HUES6 (cell line): ENCODE data around the gene NCAPH2.

ENCODE experiments used
- H3K27ac ChIP-seq: 2 replicates; pipeline ENCODE4 v1.7.0; 2013; ENCODE audit warnings: low read depth, mild to moderate bottlenecking, low read length, inconsistent platforms
- H3K27me3 ChIP-seq: 2 replicates; pipeline ENCODE4 v1.6.1; 2013; ENCODE audit warnings: low read length; ENCODE audit not compliant: control insufficient read depth, insufficient read depth
- H3K36me3 ChIP-seq: 2 replicates; pipeline ENCODE4 v1.6.1; 2013; ENCODE audit warnings: low read length; ENCODE audit not compliant: control insufficient read depth, insufficient read depth
- H3K4me1 ChIP-seq: 2 replicates; pipeline ENCODE4 v1.6.1; 2013; ENCODE audit warnings: low read length; ENCODE audit not compliant: control insufficient read depth, insufficient read depth
- H3K4me3 ChIP-seq: 2 replicates; pipeline ENCODE4 v1.5.1; 2013; ENCODE audit warnings: low read depth, low read length
- H3K9ac ChIP-seq: one replicate; pipeline ENCODE4 v1.6.1; 2013; ENCODE audit warnings: mild to moderate bottlenecking, low read length
- H3K9me3 ChIP-seq: 2 replicates; pipeline ENCODE4 v1.6.1; 2013; ENCODE audit warnings: low read depth, low read length; ENCODE audit not compliant: control insufficient read depth, insufficient read depth

The NCAPH2 gene

DNA sequence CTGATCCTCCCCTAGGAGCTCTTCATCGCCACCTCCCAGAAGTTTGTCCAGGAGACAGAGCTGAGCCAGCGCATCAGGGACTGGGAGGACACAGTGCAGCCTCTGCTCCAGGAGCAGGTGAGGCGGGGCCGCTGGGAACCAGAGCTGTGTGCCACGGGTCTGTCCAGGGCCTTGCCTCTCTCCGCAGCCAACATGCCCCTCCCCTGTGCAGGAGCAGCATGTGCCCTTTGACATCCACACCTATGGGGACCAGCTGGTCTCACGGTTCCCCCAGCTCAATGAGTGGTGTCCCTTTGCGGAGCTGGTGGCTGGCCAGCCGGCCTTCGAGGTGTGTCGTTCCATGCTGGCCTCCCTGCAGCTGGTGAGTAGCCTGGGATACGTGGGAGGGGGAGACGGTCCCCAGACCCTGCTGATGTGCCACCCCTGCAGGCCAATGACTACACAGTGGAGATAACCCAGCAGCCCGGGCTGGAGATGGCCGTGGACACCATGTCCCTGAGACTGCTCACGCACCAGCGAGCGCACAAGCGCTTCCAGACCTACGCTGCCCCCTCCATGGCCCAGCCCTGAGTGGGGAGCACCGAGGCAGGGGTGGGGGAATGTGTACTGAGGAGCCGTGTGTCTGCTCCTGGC lies 14.9 kb downstream of the NCAPH2 start:
- Histone ChIP-seq H3K4me3 (no peak overlapping the region), H3K9ac (no peak overlapping the region), H3K27me3 (peaks cover 15% of the 10 kb centered on the region), H3K27ac (no peak overlapping the region), H3K4me1 (peaks cover 6% of the 10 kb centered on the region; the same call in 1 of the 2 replicates), H3K9me3 (no peaks in the 10 kb centered on the region), H3K36me3 (peaks cover 49% of the 10 kb centered on the region)

DNA sequence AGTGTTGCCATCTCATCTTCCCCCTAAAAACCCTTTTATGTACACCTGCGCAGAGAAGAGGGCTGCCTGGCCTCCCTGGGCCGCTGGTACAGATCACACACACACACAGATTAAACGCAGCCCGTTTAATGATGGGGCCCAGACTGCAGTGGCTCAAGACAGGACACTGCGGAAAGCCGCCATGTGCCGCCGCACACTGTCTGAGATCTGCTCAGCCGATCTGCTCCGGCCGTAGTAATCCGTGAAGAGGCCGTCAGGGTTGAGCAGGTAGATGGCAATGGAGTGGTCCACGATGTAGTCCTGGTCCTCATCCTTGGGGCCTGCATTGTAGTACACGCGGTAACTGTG lies 15.4 kb downstream of the NCAPH2 start:
- H3K4me3 ChIP-seq, result no peak overlapping the region
- no peak overlapping the region for H3K9ac ChIP-seq
- peaks cover 44% of the 10 kb centered on the region for H3K36me3 ChIP-seq

DNA sequence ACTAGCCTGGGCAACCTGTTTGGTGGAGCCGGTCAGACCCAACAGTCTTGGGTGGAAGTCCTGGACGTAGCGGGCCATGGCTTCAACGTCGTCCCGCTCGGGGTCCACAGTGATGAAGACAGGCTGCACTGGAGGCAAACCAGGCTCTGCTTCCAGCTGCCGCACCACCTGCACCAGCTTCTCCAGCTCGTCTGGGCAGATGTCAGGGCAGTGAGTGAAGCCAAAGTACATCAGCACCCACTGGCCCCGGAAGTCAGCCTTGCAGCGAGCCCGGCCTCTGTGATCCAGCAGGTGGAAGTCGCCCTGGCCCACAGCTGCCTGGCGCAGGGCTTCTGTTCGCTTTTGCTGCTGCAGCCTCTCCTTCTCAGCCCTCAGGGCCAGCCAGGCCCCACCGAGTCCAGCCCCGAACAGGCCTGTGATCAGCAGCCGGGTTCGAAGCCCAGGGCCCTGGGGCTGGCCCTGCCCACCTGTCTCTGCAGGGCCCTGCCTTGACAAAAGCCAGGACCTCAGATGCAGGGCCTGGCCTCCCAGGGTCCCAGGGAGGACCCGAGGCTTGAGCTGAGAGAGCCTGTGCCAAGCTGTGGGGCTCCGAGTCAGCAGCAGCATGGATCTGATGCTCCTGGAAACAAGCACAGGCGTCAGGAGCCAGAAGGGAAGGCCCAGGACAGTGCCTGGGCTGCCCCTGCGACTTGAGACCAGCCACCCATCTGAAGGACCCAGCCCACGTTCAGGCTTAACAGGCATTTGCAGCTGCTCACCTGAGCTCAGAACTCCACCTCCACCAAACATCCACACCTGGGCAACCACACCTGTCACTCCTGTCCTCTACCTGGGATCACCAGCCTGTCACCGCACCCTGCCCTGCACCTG lies 16.0 kb downstream of the NCAPH2 start:
- Histone ChIP-seq H3K9ac (peak overlapping the region; percentile 91), H3K4me3 (peak overlapping the region; percentile 91), H3K9me3 (no peaks in the 10 kb centered on the region), H3K27ac (no peak overlapping the region), H3K36me3 (peaks cover 38% of the 10 kb centered on the region), H3K27me3 (peaks cover 26% of the 10 kb centered on the region), H3K4me1 (peaks cover 6% of the 10 kb centered on the region; the same call in 1 of the 2 replicates)

More for the DNA sequence above, 15.4 kb downstream of the NCAPH2 start:
- no peaks in the 10 kb centered on the region for H3K9me3 ChIP-seq
- peaks cover 20% of the 10 kb centered on the region for H3K27me3 ChIP-seq
- H3K27ac ChIP-seq, result no peak overlapping the region
- peaks cover 6% of the 10 kb centered on the region; the same call in 1 of the 2 replicates for H3K4me1 ChIP-seq

DNA sequence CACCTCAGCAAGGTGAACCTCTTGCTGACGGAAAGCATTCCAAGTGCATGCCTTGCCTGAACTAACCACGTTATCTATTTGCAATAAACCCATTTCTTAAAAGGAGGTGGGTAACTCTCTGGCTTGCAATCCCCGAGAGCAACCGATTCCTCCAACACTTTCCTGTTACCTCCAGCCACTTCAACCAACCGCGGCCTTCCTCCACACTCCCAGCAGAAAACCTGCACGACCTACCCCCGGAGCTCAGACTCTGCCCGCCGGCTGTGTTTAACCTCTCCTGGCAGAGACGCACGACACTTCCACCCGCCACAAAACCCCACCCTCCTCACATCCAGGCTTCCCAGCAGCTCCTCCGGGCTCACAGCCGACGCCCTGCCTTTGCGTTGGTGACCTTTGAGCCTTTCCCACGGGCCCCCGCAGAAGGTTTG lies 16.7 kb downstream of the NCAPH2 start:
- H3K4me1 ChIP-seq, result peaks cover 6% of the 10 kb centered on the region; the same call in 1 of the 2 replicates
- peaks cover 31% of the 10 kb centered on the region for H3K36me3 ChIP-seq
- peak overlapping the region; percentile 85; the same call in 1 of the 2 replicates for H3K27ac ChIP-seq
- no peaks in the 10 kb centered on the region for H3K9me3 ChIP-seq
- H3K4me3 ChIP-seq, result peak overlapping the region; percentile 91
- peaks cover 32% of the 10 kb centered on the region for H3K27me3 ChIP-seq
- peak overlapping the region; percentile 91 for H3K9ac ChIP-seq

DNA sequence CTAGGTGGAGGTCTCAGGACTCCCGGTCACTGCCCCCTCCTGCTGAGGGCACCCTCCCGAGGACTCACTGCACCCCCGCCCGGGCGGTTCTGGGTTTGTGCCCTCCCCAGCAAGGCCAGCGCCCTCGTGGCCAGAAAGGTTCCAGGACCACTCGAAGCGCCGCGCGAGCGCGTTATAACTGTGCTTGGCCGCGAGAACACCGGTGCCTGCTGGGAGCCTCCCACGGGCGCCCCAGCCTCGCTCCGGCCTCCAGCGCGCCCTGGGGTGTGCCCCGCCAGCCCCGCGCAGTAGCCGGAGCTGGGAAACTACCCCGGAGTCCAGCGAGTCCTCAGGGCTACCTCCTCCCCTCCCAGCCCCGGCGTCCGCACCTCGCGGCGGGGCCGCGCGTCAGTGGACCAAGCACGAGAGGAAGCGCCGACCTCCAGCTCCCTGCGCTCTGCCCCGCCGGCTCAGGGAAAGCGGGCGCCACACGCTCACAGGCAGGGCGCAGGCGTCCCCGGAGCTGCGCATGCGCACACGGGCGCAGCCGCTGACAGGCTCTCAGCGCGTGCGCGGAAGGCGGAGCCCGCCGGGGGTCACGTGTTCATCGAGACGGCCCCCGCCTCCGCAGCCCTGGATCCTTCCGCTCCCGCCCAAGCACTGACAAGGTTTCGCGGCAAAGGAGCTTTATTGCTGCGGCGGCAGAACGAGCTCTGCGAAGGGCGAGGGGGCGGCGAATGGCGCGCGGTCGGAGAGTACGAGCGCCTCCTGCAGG lies 17.3 kb downstream of the NCAPH2 start, which contains the start of gene SCO2:
TSS of gene SCO2 (minus strand) at position 495 of the 754 bp plus-strand sequence. CDS start 1,187 bp downstream, outside the sequence.
- Histone ChIP-seq H3K36me3 (peaks cover 31% of the 10 kb centered on the region), H3K4me1 (peaks cover 6% of the 10 kb centered on the region; the same call in 1 of the 2 replicates)

DNA sequence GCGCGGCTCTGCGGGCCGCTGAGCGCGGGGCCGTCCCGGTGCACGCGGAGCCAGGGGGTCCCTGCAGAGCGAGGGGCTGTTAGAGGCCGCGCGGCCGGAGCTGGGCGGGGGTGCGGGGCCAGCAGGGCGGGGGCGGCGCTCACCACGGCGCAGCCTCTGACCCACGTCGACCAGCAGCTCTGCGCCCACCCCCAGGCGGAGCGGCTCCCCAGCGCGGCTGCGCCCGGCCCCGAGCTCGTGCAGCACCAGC lies 17.8 kb downstream of the NCAPH2 start:
- Histone ChIP-seq H3K4me3 (peak overlapping the region; percentile 91), H3K27me3 (peaks cover 43% of the 10 kb centered on the region), H3K4me1 (peaks cover 6% of the 10 kb centered on the region; the same call in 1 of the 2 replicates), H3K36me3 (peaks cover 30% of the 10 kb centered on the region), H3K27ac (peak overlapping the region; percentile 34; the same call in 1 of the 2 replicates), H3K9ac (peak overlapping the region; percentile 91), H3K9me3 (no peaks in the 10 kb centered on the region)

More for the DNA sequence above, 17.3 kb downstream of the NCAPH2 start, which contains the start of gene SCO2:
- H3K9me3 ChIP-seq, result no peaks in the 10 kb centered on the region
- peak within 1 kb of the TSS; percentile 91 for H3K9ac ChIP-seq
- H3K27me3 ChIP-seq, result peaks cover 38% of the 10 kb centered on the region
- peak within 1 kb of the TSS; percentile 85; the same call in 1 of the 2 replicates for H3K27ac ChIP-seq
- peak within 1 kb of the TSS; percentile 91 for H3K4me3 ChIP-seq

DNA sequence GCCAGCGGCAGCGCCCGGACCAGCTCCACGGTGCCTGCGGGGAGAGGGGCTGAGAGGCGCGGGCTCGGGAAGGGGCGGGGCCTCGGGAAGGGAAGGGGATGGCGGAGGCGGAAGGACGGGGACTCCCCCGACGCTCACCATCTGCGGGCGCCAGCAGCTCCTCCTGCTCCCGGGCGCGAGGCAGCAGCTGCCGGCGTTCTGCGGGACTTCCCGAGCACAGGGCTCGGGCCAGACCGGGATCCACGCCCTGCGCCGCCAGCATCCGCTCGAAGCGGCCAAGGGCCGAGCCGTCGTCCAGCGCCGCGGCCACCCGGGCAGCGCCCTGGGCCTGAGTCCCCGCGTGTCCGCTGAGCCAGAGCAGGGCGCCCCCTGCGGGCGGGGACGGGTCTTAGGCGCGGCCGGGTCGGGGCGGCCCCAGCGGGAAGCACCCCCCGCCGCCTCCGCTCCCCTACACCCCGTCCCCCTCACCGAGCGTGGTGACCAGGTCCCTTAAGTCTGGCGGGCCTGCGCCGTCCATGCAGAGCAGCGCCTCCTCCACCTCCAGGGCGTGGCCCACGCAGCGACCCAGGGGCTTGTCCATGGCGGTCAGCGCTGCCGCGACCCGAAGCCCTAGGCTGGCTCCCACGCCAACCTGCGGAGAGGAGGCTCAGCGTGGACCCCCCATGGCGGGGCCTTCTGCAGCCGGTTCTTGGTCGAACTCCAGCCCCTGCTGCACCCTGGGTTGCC lies 18.2 kb downstream of the NCAPH2 start:
- peaks cover 48% of the 10 kb centered on the region for H3K27me3 ChIP-seq
- H3K27ac ChIP-seq, result peak overlapping the region; percentile 34; the same call in 1 of the 2 replicates
- H3K4me3 ChIP-seq, result peak overlapping the region; percentile 91
- H3K36me3 ChIP-seq, result peaks cover 26% of the 10 kb centered on the region
- no peaks in the 10 kb centered on the region for H3K9me3 ChIP-seq
- H3K9ac ChIP-seq, result peak overlapping the region; percentile 91
- H3K4me1 ChIP-seq, result peaks cover 10% of the 10 kb centered on the region

DNA sequence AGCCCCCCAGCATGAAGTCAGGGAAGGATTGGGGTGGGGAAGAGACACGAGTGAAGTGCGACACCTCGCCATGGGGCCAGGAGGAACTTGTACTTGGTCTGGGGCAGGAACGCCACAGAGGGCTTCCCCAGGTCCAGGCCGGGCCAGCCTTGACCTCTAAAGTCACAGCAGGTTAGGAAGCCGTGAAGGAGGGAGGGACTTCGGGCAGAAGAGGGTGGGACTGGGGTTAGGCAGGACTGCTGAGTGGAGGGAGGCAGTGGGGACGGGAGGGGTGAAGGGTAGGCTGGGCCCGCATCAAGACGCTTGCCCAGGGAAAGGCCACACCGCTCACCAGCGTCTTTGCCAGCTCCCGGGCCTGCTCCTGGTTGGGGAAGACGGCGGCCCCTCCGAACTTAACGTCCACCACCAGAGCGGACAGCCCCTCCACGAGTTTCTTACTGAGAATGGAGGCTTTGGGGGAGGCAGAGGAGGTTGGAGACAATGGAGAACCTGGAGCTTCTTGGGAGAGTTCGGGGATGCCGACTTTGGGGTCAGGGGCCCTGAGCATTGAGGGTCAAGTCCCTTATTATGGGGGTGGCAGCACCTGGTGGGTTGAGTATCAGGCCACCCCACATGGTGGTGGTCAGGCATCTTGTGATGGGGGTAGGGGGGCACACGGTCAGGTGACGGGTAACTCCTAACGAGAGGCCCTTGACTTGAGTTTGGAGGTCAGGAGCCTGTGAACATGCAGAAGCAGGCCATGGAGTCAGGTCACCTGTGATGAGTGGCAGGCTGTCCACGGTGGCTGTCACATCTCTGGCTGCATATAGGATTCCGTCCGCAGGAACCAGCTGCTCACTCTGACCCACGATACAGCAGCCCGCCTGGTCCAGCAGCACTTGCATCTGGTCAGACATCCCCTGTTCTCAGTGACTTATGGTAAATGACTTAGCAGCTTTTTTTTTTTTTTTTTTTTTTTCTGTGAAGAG lies 19.1 kb downstream of the NCAPH2 start:
- peak overlapping the region; percentile 91 for H3K9ac ChIP-seq
- peaks cover 17% of the 10 kb centered on the region for H3K36me3 ChIP-seq
- H3K27me3 ChIP-seq, result peaks cover 57% of the 10 kb centered on the region
- H3K27ac ChIP-seq, result no peak overlapping the region
- peaks cover 11% of the 10 kb centered on the region for H3K4me1 ChIP-seq
- peak overlapping the region; percentile 91 for H3K4me3 ChIP-seq
- no peaks in the 10 kb centered on the region for H3K9me3 ChIP-seq

DNA sequence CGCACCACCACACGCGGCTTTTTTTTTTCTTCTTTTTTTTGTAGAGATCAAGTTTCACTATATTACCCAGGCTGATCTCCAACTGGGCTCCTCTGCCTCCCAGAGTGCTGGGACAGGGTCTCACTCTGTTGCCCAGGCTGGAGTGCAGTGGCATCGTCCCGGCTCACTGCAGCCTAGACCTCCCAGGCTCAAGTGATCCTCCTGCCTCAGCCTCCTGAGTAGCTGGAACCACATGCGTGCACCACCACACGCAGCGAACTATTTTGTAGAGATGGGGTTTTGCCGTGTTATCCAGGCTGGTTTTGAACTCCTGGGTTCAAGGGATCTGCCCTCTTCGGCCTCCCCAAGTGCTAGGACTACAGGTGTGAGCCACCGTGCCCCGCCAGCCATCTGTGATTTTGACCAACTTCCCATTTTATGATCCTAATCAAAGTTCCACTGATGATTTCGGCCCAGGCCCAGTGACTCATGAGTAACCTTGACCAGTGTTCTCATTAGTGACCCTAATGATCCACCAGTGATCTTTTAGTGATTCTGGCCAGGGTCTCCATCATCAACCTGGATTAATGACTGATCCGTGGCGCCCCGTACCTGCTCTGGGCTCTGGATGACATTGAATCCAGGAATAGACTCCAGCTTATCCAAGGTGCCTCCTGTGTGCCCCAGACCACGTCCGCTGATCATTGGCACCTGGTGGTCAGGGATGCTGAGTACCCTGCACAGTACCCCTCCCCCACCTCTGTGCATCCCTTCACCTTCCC lies 20.1 kb downstream of the NCAPH2 start:
- no peak overlapping the region for H3K4me3 ChIP-seq
- no peak overlapping the region for H3K9ac ChIP-seq
- no peak overlapping the region for H3K27ac ChIP-seq
- peaks cover 66% of the 10 kb centered on the region for H3K27me3 ChIP-seq
- H3K36me3 ChIP-seq, result peaks cover 8% of the 10 kb centered on the region
- no peaks in the 10 kb centered on the region for H3K9me3 ChIP-seq
- H3K4me1 ChIP-seq, result peaks cover 11% of the 10 kb centered on the region
